GM20000 (cell line): ENCODE data around the gene HOXA3.

Experiments
- DNase-seq: peaks from one replicate; pipeline ENCODE4 v3.0.0; 2012; ENCODE audit warnings: low spot score
- CTCF ChIP-seq: IDR thresholded peaks from 2 replicates; pipeline ENCODE4 v1.5.1; 2012; ENCODE audit warnings: mild to moderate bottlenecking, control low read depth; ENCODE audit errors: extremely low read depth, missing control alignments

The HOXA3 gene

GRCh38 chr7:27198138-27198841 lies 45.9 kb upstream of the HOXA3 start:
- DNase-seq: no peak

GRCh38 chr7:27197137-27198042 lies 45.0 kb upstream of the HOXA3 start:
- DNase-seq: no peak
- no peak for TF ChIP-seq CTCF

More at GRCh38 chr7:27198138-27198841, 45.9 kb upstream of the HOXA3 start:
- no peak for TF ChIP-seq CTCF

- peak; percentile 83 for DNase-seq
- peak; percentile 62 for TF ChIP-seq CTCF
These were observed 43.9 kb upstream of the HOXA3 start for GRCh38 chr7:27196287-27196767.

GRCh38 chr7:27194686-27195379 lies 42.5 kb upstream of the HOXA3 start:
- no peak for DNase-seq
- no peak for TF ChIP-seq CTCF

- TF ChIP-seq CTCF: no peak
- DNase-seq: no peak
These were observed 41.6 kb upstream of the HOXA3 start for GRCh38 chr7:27194002-27194352.

GRCh38 chr7:27193335-27194001 lies 41.1 kb upstream of the HOXA3 start:
- no peak for TF ChIP-seq CTCF
- DNase-seq: no peak
